WI38 (cell line): ENCODE measurements around the gene GPC3.

Experiments used
- H3K4me3 ChIP-seq: 2 replicates; pipeline ENCODE4 v1.5.1; 2011; ENCODE audit warnings: low read depth, mild to moderate bottlenecking, control low read depth, low read length
- CTCF ChIP-seq: IDR thresholded peaks from 2 replicates; pipeline ENCODE4 v1.5.1; 2012; ENCODE audit warnings: low read depth, mild to moderate bottlenecking, control low read depth, low read length

GPC3 gene

GRCh38 chrX:133749951-133750350, 235.4 kb downstream of the GPC3 start:
- TF ChIP-seq CTCF = no peak
- H3K4me3 ChIP-seq = no peak overlapping the region

- no peak for TF ChIP-seq CTCF
- no peak overlapping the region for H3K4me3 ChIP-seq
These were observed 236.0 kb downstream of the GPC3 start for GRCh38 chrX:133749370-133749769.

GRCh38 chrX:133747196-133747595, 238.2 kb downstream of the GPC3 start:
- TF ChIP-seq CTCF = no peak
- H3K4me3 ChIP-seq = no peak overlapping the region

- H3K4me3 ChIP-seq = no peak overlapping the region
- no peak for TF ChIP-seq CTCF
These were observed 238.8 kb downstream of the GPC3 start for GRCh38 chrX:133746593-133746992.

- no peak for TF ChIP-seq CTCF
These were observed 240.0 kb downstream of the GPC3 start for GRCh38 chrX:133745349-133745748.

GRCh38 chrX:133742602-133743305, 242.6 kb downstream of the GPC3 start:
- H3K4me3 ChIP-seq = no peak overlapping the region
- no peak for TF ChIP-seq CTCF

More at GRCh38 chrX:133745349-133745748, 240.0 kb downstream of the GPC3 start:
- H3K4me3 ChIP-seq = no peak overlapping the region

- no peak overlapping the region for H3K4me3 ChIP-seq
- TF ChIP-seq CTCF = no peak
These were observed 244.1 kb downstream of the GPC3 start for GRCh38 chrX:133741303-133741702.
